Activated CD4-positive, alpha-beta T cell treated with anti-CD3 and anti-CD28 coated beads for 4 hours (primary cell): ENCODE data around the gene PTPRG.

ENCODE experiments used
- DNase-seq, 2 donors: peaks; one replicate each; pipeline ENCODE4 v3.0.0-alpha.2; 2020

PTPRG gene

DNA sequence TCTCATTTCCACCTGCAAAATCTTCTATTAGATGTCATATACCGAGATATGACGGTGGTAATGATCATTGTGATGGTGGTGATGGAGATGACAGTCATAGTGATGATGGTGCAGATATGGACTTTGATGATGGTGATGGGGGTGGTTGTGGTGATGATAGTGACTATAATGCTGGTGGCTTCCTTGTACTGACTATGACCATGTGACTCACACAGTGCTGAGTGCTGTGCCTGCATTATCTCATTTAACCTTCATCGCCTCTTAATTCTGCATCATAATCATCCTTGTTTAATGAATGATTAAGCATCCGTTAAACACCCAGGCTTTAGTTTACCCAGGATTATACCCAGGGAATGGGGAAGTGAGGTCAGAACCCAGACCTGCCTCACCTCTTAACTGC is 480.3 kb downstream of the PTPRG start:
- DNase-seq, result no peak

GRCh38 chr3:62044874-62045411 is 483.6 kb downstream of the PTPRG start:
- no peak for DNase-seq

GRCh38 chr3:62046326-62046725 is 485.0 kb downstream of the PTPRG start:
- no peak for DNase-seq

- no peak for DNase-seq
Observed at GRCh38 chr3:62048577-62048976, 487.2 kb downstream of the PTPRG start.

DNA sequence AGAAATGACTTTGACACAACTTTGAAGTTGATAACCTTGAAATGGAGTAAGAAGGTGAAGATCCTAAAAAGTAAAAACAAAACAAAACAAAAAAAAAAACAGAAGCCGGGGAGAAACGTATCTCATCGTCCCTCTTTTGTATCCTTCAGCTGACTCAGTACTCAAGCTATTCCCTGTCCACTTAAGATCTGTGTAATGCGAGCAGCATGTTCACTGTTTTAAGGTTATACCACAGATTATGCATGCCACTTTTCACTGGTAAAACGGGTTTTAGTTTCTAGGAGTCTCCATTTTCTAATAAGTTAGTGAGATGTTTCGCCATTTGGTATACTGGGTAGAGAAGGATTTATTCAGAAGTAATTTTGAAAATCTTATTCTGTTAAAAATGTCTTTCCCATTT is 487.7 kb downstream of the PTPRG start:
- DNase-seq, result no peak

- no peak for DNase-seq
Observed at GRCh38 chr3:62051506-62051905, 490.1 kb downstream of the PTPRG start.

GRCh38 chr3:62052331-62052730 is 491.0 kb downstream of the PTPRG start:
- DNase-seq, result no peak

DNA sequence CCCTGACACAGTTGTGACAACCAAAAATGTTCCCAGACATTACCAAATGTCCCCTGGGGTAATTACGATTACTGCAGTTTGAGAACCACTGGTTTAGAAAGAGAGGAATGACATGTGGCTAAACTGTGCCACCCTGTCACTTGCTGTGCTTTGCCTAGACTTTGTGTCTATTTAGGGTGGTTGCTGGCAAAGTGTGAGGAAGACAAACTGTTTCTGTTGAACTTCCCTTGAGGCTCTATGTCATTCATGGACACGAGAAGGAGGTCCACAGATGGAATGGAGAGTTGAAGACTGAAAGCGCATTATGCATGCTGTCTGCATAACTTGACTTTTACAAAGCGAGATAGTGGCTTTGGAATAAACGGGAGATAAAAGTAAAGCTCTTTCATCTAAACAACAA is 495.3 kb downstream of the PTPRG start:
- DNase-seq, result no peak

DNA sequence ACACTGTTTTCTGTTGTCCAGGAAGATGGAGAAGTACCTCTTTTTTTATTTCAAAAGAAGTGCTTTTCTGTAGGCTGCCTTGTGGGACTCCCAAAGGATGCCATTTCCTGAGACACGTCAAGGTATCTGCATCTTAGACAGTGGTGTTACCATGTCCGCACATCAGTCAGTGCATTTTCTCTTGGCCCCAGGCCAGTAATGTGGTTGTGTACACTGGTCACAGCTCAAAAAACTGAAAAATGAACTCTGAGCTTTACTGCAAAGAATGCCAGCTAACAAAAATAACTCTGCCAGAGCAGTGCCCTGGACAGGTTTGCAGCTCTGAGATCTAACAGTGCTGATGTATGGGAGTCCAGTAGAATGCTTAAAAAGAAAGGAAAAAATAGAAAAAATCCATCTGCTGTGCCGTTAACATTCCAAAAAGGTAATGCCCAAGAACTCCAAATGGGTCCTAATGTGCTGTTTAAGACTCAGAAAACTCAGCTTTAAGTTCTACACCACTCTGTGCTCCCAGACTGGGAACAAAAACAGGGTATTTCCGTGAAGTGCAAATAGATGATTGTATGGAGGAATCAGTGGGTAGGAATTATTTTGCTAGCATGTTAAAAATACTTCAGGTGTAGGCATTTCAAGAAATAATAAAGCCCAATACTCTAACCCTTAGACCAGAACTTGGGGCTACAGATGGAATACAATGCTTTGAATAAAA is 496.1 kb downstream of the PTPRG start:
- no peak for DNase-seq

DNA sequence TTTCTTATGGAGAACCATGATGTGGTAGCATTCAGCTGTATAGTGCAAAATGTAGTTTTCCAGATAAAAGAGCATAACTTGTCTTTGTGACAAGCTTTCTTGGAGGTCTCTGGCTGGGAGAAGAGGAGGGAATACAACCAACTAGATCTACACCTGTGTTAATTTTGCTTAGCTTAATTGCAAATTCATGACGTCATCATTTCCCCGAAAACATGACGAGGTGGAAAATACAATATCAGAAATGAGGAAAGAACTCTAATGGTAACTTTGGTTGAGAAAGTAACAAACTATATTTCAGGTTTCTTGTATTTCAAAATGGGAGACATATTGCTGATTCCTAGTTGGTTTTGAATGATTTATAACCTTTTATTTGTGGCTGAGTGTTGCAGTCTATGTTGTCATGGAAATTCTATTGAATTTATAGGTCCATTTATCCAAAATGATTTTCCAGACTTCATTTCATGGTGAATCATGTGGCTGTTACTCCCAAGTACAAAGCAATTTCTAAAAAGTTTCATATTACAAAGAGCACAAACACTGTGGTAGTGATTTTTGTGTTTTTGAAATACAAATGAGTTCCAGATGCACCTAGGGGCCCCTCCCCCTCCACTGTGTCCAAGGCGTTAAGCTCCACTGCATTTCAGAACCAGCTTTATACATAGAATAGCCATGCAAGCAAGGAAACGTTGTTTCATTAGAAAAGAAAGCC is 504.8 kb downstream of the PTPRG start:
- no peak for DNase-seq

GRCh38 chr3:62068337-62068736 is 507.0 kb downstream of the PTPRG start:
- no peak for DNase-seq

DNA sequence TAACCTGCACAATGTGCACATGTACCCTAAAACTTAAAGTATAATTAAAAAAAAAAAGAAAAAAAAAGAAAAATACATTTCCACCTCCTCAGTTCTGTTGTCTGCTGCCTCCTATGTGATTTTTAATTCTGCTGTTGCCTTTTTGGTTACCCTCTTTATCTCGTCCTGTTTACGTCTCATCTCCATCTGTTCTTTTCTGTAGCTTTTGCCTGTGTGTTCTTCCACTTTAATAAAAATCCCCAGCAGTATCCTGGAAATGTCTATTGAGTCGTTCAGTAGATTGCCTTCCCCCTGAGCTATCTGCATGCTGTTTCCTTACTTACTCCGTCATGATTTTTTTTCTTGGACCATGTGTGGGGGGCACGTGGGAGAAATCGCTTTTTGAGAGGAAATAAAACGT is 509.5 kb downstream of the PTPRG start:
- no peak for DNase-seq

GRCh38 chr3:62073038-62073437 is 511.7 kb downstream of the PTPRG start:
- DNase-seq, result no peak

DNA sequence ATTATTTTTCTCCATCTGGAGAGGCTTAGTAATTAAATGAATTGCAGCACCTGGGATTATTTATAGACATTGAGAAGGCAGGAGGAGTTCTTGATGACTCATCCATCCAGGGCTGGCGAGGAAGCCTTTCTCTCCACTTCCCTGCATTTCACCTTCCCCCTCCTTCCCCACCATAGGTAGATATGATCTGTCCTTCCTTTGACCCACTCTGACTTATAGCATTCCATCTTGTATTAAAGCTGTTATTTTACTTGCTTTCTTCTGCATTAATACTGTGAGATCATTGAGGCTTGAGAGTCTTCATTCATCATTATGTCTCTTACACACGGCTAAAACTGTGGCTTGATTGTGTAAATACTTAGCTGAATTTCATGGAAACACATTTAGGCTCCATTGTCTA is 523.2 kb downstream of the PTPRG start:
- no peak for DNase-seq

DNA sequence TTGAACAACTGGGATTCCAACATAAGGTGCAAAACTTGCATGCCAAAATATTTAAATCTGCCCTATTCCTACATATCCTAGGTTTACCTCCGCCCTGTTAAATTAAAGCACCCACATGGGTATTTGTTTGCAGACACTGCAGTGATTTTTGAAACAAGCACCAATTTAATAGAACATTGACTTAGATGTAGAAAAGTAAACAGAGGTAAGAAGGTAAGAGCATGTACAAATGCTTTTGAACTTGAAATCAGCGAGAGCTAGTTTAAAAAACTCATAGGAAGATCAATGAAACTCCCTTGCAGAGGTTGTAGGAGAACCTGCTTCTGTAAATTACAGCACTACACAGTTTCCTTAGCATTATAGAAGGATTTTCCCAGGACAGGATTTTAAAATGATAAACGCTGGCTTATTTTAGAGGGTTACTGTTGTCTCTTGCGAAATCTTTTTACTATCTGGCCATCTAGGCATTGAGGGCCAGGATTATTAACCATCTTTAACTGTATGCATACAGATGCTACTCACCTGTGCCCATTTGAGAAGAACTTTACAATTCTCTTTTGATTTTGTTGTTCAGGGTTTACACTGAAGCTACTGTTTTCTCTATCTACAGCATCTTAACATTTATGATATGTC is 527.2 kb downstream of the PTPRG start:
- no peak for DNase-seq

- DNase-seq, result no peak
Observed at GRCh38 chr3:62090066-62090465, 528.7 kb downstream of the PTPRG start.

DNA sequence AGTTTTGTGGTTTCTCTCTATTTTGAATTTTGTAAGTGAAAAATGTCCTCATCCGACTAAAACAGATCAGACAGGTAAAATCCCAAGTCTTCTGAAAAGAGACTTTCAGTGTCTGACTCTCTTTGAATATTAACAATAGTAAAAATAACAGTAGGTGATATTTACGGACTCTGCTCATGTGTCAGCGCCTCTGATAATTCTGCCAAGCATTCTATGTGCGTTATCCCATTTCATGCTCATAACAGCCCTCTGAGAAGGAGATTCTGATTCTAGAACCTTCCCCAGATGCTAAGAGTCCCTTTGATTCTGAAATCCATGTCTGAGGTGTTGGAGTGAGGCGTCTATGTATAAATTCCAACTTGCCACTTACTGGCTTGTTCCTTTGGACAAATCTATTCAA is 529.1 kb downstream of the PTPRG start:
- no peak for DNase-seq

DNA sequence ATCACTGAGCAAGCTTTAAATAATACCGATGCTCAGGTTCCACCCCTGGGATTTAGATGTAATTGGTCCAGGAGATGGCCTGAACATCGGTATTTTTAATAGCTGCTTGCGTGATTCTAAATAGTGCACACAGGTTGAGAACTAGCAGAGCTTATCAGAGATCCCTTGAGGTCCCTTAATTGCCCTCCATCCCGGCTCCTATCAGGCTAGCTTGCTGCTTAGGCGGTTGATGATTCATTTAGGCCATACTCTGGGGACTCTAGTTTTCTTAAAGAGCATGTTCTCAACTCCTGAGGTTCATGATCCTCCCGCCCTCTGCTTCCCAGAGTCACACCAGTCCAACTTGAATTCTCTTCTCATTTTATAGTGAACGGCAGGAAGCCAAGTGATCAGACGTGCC is 531.7 kb downstream of the PTPRG start:
- DNase-seq, result no peak

- DNase-seq, result no peak
Observed at GRCh38 chr3:62094461-62094860, 533.1 kb downstream of the PTPRG start.

DNA sequence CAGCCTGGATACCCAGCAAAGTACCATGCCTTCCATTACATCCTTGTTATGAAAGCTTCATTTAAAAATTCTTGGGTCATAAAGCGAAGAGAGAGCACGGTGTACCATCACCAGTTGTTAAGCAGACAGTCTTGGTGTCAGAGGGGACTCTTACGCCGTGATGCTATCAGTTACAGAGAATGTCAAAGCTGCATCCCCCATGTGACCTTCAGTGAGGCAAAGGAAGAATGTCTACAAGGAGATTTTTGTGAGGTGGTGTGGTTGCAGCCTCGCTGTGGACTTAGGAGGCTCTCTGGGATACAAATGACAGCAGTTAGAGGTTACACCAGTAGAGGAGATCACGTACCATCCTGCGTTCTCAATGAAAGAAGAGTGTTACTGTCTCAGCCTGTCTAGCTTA is 533.7 kb downstream of the PTPRG start:
- DNase-seq, result no peak

DNA sequence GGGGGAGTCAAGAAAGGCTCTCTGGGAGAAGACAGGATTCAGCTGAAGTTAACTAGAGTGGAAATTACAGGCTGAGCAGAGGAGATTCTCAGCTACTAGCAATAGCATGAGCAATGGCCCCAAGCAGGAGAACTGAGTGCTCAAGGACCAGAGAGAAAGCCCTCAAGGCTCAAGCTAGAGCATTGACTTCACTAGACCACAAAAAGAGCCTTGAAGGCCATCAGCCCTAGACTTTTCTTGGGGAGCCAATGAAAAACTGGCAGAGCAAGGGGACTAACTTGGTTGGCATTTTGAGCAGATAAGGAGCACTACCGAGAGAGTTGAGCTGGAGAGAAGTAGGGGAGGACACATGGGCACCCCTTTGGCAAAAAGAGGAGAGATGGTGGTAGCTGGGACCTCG is 534.4 kb downstream of the PTPRG start:
- DNase-seq, result no peak

DNA sequence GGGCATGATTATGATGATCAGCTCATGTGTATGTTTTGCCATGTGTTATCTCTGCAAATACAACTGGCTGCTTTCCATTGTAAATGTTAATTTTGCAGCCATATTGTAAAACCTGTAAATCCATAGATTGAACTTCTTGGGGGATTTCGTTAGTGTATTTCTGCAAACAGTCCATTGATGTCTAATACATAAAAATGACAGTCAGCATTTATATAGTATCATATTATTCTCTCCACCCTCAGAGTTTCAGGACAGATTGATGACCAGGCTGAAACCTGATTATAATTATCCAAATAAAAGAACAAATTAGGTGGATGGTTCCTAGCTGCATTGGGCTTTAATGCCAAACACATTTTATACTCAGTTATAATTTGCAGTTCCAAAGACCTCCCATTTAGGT is 535.1 kb downstream of the PTPRG start:
- no peak for DNase-seq

GRCh38 chr3:62097121-62097520 is 535.8 kb downstream of the PTPRG start:
- no peak for DNase-seq
